Keratinocyte (primary cell): ENCODE measurements around the gene ANKS6. TPM values are rescaled to one million over a fixed set of nuclear protein-coding genes. Genes with fewer than 3 reads are reported as not detected.

Experiments
- DNase-seq: peaks from one replicate; pipeline ENCODE4 v3.0.0-alpha.2; 2011; ENCODE audit warnings: low read depth, missing footprints, low spot score
- FAIRE-seq: peaks from 2 replicates; lab custom pipeline; 2011; peaks lifted over from hg19 to GRCh38; lab: Jason Lieb, UNC
- H2AFZ ChIP-seq: 2 replicates; pipeline ENCODE4 v1.6.0; 2012; ENCODE audit warnings: low read length, control low read depth, inconsistent platforms; ENCODE audit not compliant: control insufficient read depth
- H3K27ac ChIP-seq: 2 replicates; pipeline ENCODE4 v1.5.1; 2011; ENCODE audit warnings: low read length; ENCODE audit not compliant: control insufficient read depth, insufficient read depth
- H3K27me3 ChIP-seq: 3 replicates; pipeline ENCODE4 v1.6.0; 2011; ENCODE audit warnings: low read length; ENCODE audit not compliant: control insufficient read depth, insufficient read depth; ENCODE audit errors: extremely low read depth
- H3K36me3 ChIP-seq, 2 experiments: 2 replicates in 1 of 2; 3 replicates in 1 of 2; pipeline ENCODE4 v1.5.1; 2011; ENCODE audit warnings: low read length in 2 of 2, mild to moderate bottlenecking in 1 of 2; ENCODE audit not compliant: control insufficient read depth in 2 of 2, insufficient read depth in 2 of 2; ENCODE audit errors: extremely low read depth in 1 of 2
- H3K4me1 ChIP-seq: 3 replicates; pipeline ENCODE4 v1.5.1; 2011; ENCODE audit warnings: low read length; ENCODE audit not compliant: control insufficient read depth, insufficient read depth; ENCODE audit errors: extremely low read depth
- H3K4me2 ChIP-seq: 3 replicates; pipeline ENCODE4 v1.6.0; 2011; ENCODE audit warnings: low read depth, low read length; ENCODE audit not compliant: control insufficient read depth, insufficient read depth; ENCODE audit errors: extremely low read depth
- H3K4me3 ChIP-seq, 3 experiments: fragments of 200-600 bp in 1 of 3; sonication (generic) in 1 of 3; 2 replicates in 2 of 3; 3 replicates in 1 of 3; pipeline ENCODE4 v1.5.1; 2011 to 2016; ENCODE audit warnings: low read length in 3 of 3, mild to moderate bottlenecking in 3 of 3, control low read depth in 2 of 3, inconsistent platforms in 1 of 3, low read depth in 1 of 3, mixed read lengths in 1 of 3, mixed run types in 1 of 3, moderate library complexity in 1 of 3; ENCODE audit not compliant: control insufficient read depth in 2 of 3, insufficient read depth in 2 of 3; ENCODE audit errors: extremely low read depth in 1 of 3
- H3K79me2 ChIP-seq: 2 replicates; pipeline ENCODE4 v1.6.0; 2012; ENCODE audit warnings: low read length; ENCODE audit not compliant: control insufficient read depth, insufficient read depth
- H3K9ac ChIP-seq: 3 replicates; pipeline ENCODE4 v1.6.0; 2011; ENCODE audit warnings: low read length; ENCODE audit not compliant: control insufficient read depth, insufficient read depth; ENCODE audit errors: extremely low read depth
- H3K9me1 ChIP-seq: 3 replicates; pipeline ENCODE4 v1.6.0; 2011; ENCODE audit warnings: low read length; ENCODE audit not compliant: control insufficient read depth, insufficient read depth; ENCODE audit errors: extremely low read depth
- H3K9me3 ChIP-seq: 2 replicates; pipeline ENCODE4 v1.5.1; 2012; ENCODE audit warnings: low read depth, low read length; ENCODE audit not compliant: control insufficient read depth
- H4K20me1 ChIP-seq: 3 replicates; pipeline ENCODE4 v1.6.0; 2011; ENCODE audit warnings: low read length; ENCODE audit not compliant: control insufficient read depth, insufficient read depth; ENCODE audit errors: extremely low read depth
- EZH2 ChIP-seq: IDR thresholded peaks from one replicate; pipeline ENCODE4 v1.6.1; 2012; ENCODE audit warnings: inconsistent platforms, mild to moderate bottlenecking, low read length, moderate library complexity
- dilution Hi-C: fragments of 300-500 bp; cut with MboI; formaldehyde crosslinking; loops from one replicate; pipeline ENCODE4 v1.7.0; 2020; ENCODE audit warnings: low sequenced_read_pairs; ENCODE audit not compliant: extremely low pct_ligation_motif_present
- polyA plus RNA-seq, 5 experiments: library from polyadenylated mRNA; depleted of rRNA in 3 of 5; stranded (reverse) in 3 of 5; stranded (forward) in 1 of 5; unstranded in 1 of 5; fragments of >200 nt; gene quantifications; 1 replicate in 1 of 5; 2 replicates in 3 of 5; 3 replicates in 1 of 5; pipeline versions ENCODE4 v1.2.1 to v1.2.3, GENCODE V29; 2011 to 2012; ENCODE audit warnings: missing spikeins in 2 of 5, low read depth in 1 of 5, low replicate concordance in 1 of 5
- TF ChIP-seq, protein P1 (sequence below), 3 experiments: IDR thresholded peaks in 1 of 3; conservative IDR thresholded peaks in 1 of 3; optimal IDR thresholded peaks in 1 of 3; 2 replicates in 2 of 3; 3 replicates in 1 of 3; pipeline versions ENCODE3 to v1.5.1; 2011; ENCODE audit warnings: low read length in 3 of 3, mild to moderate bottlenecking in 3 of 3, moderate library complexity in 2 of 3, control low read depth in 1 of 3, inconsistent platforms in 1 of 3; ENCODE audit not compliant: insufficient read depth in 2 of 3; ENCODE audit errors: extremely low read depth in 1 of 3

The ANKS6 gene
- polyA plus RNA-seq, 1 donor (not counting 4 experiments of a cell fraction or from before 2014, with no cell fraction given) = 13.5 TPM

GRCh38 chr9:98690686-98691085 is 105.7 kb downstream of the ANKS6 start:
- no peaks in the 10 kb centered on the region for H3K9me1 ChIP-seq
- H3K9ac ChIP-seq = no peak overlapping the region
- H3K9me3 ChIP-seq = no peaks in the 10 kb centered on the region
- H3K79me2 ChIP-seq = no peaks in the 10 kb centered on the region
- no peak overlapping the region for H3K27ac ChIP-seq
- FAIRE-seq (no peak), DNase-seq (no peak)
- peaks cover 16% of the 10 kb centered on the region for H3K27me3 ChIP-seq
- no peaks in the 10 kb centered on the region for H3K4me1 ChIP-seq
- H4K20me1 ChIP-seq = no peaks in the 10 kb centered on the region
- no peak overlapping the region for H3K4me2 ChIP-seq
- H2AFZ ChIP-seq = no peak overlapping the region
- no peak overlapping the region for H3K4me3 ChIP-seq
- TF ChIP-seq, protein P1, sequence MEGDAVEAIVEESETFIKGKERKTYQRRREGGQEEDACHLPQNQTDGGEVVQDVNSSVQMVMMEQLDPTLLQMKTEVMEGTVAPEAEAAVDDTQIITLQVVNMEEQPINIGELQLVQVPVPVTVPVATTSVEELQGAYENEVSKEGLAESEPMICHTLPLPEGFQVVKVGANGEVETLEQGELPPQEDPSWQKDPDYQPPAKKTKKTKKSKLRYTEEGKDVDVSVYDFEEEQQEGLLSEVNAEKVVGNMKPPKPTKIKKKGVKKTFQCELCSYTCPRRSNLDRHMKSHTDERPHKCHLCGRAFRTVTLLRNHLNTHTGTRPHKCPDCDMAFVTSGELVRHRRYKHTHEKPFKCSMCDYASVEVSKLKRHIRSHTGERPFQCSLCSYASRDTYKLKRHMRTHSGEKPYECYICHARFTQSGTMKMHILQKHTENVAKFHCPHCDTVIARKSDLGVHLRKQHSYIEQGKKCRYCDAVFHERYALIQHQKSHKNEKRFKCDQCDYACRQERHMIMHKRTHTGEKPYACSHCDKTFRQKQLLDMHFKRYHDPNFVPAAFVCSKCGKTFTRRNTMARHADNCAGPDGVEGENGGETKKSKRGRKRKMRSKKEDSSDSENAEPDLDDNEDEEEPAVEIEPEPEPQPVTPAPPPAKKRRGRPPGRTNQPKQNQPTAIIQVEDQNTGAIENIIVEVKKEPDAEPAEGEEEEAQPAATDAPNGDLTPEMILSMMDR (optimal IDR thresholded peaks at IDR 0.05 in 1 of 3, IDR thresholded peaks at IDR 0.05 in 1 of 3, conservative IDR thresholded peaks at IDR 0.05 in 1 of 3; ENCODE audit: extremely low read depth in 1 of 3, insufficient read depth in 2 of 3, low read length in 3 of 3) = no peak
- no peak for TF ChIP-seq EZH2
- dilution Hi-C loops = no loop called here
- H3K36me3 ChIP-seq = no peaks in the 10 kb centered on the region

DNA sequence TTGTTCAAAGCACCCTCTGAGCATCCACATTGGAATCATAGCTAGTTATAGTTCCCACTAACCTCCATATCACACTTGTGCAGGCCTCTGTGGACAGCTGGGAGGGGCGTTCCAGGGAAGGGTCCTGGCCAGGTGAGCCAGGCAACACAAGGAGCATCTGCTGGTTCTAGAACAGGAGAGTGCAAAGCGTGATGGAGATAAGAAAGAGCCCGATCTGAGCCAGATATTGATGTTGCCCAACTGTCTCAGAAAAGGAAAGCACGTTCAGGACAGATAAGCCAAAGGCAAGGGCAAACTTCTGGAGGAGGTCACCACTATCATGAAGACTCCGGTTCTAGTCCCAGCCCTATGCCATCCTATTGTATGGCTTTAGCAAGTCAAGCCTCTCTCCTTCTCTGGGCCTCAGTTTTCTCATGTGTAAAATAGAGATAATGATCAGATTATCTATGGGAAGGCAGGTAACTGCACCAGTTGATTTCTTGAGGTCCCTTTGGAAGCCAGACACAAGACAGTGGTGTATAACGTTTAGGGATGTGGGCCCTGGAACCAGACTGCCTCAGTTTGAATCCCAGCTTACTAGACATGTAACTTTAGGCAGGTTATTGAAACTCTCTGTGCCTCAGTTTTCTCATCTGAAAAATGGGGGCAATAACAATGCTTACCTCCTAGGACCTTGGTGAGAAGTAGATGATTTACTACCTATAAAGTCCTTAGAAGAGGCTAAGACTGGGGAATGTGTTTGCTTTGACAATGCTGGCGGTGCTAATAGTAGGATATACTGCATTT is 107.5 kb downstream of the ANKS6 start:
- H4K20me1 ChIP-seq = no peaks in the 10 kb centered on the region
- H3K27ac ChIP-seq = no peak overlapping the region
- H3K4me1 ChIP-seq = no peaks in the 10 kb centered on the region
- no peak overlapping the region for H3K4me2 ChIP-seq
- no peaks in the 10 kb centered on the region for H3K79me2 ChIP-seq
- DNase-seq = no peak
- no peaks in the 10 kb centered on the region for H3K9me1 ChIP-seq
- peaks cover 8% of the 10 kb centered on the region for H3K27me3 ChIP-seq
- FAIRE-seq = no peak
- H3K9ac ChIP-seq = no peak overlapping the region
- H3K4me3 ChIP-seq = no peak overlapping the region
- dilution Hi-C loops = no loop called here
- H2AFZ ChIP-seq = no peak overlapping the region
- no peak for TF ChIP-seq EZH2
- TF ChIP-seq, protein P1 (optimal IDR thresholded peaks at IDR 0.05 in 1 of 3, IDR thresholded peaks at IDR 0.05 in 1 of 3, conservative IDR thresholded peaks at IDR 0.05 in 1 of 3; ENCODE audit: extremely low read depth in 1 of 3, insufficient read depth in 2 of 3, low read length in 3 of 3) = no peak
- H3K9me3 ChIP-seq = no peaks in the 10 kb centered on the region
- no peaks in the 10 kb centered on the region for H3K36me3 ChIP-seq
